ENCODE results near the gene ADAT3.
"Not testable (repeated sequence)": the region's sequence is repeated elsewhere in the genome, so short reads cannot be mapped to it uniquely, and the experiment has no call there.

Gene ADAT3

DNA sequence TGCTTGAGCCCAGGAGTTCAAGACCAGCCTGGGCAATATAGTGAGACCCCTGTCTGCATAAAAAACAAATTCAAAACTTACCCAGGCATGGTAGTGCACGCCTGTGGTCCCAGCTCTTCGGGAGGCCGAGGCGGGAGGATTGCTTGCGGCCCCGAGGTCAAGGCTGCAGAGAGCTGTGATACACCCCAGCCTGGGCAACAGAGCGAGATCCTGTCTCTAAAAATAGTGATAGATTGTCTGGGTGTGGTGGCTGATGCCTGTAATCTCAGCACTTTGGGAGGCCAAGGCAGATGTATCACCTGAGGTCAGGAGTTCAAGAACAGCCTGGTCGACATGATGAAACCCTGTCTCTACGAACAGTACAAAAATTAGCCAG is 37.9 kb upstream of the ADAT3 start:
- DNase-seq: no peak

DNA sequence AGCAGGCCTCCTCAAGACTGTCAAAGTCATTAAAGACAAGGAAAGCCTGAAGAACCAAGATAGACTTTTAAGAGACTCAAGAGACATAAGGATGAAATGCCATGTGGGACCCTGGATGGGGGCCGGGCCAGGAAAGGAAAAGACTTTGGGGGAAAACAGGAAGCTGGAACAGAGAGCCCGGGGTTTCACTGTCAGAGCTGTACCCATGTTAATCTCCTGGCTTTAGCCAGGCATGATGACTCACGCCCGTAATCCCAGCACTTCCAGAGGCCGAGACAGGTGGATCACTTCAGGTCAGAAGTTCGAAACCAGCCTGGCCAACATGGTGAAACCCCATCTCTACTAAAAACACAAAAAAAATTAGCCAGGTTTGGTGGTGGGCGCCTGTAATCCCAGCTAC is 36.2 kb upstream of the ADAT3 start:
- no peak for DNase-seq

GRCh38 chr19:1871140-1871597 is 34.0 kb upstream of the ADAT3 start:
- DNase-seq: no peak

DNA sequence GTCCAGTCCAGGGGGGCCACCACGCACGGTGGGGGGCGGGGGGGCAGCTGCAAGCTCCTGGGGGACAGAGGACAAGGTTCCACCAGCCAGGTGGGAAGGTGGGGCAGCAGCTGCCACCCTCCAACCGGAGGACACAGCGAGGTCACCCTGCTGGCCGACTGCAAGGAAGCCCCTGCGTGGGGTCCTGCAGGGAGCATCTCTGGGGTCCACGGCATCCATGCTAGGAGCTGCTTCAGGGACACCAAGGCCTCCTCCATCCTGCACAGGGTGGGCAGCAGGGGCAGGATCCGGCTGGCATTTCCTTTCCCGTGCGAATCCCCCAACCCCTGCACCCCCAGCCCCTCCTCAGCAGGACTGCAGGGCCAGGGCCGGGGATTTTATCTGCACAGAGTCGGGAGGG is 33.6 kb upstream of the ADAT3 start:
- DNase-seq: no peak

DNA sequence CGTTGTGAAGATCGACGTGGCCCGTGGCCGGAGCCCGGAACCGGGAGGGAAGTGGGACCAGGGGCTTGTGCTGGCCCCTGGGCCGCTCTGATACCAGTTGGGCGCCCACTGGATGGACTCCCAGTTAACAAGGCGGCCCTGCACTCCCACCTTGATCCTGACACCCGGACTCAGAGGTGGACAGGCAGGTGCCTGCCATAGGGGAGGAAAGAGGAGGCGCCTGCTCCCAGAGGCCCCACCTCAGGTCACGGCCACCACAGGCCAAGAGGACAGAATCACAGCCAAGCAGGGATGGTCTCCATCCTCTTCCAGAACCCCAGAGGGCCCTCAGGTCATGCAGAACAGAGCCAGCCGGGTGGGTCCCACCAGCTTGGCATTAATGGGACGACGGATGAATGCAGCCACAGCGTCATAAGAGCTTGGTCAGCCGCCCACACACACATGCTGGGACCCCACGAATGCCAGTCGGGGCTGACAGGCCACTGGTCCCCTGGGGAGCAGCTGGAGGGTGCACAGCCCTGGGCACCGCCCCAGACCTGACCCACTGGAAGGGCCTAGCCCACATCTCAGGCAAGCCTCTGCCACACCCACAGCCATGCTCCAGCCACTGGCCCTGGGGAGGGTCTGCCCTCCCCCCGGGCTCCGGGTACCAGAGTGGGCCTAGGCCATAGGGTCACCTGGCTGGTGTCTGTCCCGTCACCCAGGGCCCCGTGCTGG is 32.2 kb upstream of the ADAT3 start:
- DNase-seq: no peak

DNA sequence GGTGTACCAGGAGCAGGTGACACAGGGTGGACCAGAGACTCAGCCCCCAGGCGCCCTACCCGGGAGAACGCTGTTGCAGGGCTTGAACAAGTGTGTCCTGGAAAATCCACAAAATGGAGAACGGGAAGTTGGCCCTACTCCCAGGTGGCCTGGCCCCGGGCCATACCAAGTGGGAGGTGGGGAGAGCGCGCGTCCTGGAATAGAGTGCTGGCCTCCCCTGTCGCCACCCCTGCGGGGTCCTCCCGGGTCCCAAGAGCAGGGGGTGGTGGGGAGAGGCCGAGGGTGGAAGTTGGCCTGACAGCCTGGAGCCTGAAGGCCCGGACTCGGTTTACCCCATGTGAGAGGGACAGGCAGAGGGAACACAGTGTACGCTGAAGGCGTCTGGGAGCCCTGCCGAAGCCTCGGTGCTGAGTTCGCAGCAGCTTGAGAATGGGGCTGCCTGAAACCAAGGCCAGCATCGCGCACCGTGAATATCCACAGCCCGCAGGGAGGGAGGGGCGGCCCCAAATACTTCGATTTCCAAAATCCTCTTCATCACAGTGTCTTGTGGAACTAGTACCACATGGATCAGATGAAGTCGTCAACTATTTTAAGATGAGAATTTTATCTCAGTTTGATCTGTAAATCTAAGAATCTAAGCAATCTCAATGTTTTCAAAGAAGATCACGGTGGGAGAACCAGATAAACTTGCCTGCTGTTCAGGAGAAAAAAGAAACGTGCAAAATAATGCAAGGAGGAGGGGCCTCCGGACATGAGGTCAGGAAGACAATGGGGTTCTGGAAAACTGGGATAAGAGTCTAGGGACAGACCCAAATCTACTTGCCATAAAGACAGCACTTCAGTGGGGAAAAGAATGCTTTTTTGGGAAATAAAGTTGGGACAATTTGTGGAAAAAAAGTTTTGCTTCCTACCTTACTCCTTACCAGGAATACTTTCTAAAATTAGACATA is 31.4 kb upstream of the ADAT3 start:
- DNase-seq: no peak

DNA sequence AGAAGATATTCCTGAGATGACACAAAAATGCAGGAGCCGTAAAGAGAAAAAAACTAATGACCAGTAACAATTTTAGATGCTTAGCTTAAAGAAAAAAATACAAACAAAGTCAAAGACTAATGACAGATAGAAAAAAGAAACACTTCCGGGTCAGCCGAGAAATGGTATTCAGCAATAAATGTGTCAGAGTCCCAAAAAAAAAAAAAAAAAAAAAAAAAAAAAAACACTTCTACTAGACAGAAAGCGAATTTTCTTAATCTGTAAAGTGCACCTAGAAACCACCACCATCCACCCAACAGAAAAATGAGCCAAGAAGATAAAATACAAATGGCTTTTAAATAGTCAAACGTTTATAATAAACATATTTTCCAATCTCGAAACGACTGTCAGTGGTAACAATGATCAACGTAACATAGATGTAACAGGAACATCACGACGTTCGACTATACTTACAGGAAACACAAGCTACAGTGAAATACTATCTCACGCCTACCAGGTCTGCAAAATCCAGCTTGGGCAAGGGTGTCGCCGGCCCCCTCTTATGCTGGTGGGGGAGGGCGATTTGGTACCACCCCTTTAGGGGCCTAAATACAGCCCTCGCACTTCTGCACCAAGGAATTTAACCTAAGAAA is 30.5 kb upstream of the ADAT3 start:
- no peak for DNase-seq

- DNase-seq: not testable (repeated sequence)
Observed at GRCh38 chr19:1875265-1875645, 29.9 kb upstream of the ADAT3 start.

DNA sequence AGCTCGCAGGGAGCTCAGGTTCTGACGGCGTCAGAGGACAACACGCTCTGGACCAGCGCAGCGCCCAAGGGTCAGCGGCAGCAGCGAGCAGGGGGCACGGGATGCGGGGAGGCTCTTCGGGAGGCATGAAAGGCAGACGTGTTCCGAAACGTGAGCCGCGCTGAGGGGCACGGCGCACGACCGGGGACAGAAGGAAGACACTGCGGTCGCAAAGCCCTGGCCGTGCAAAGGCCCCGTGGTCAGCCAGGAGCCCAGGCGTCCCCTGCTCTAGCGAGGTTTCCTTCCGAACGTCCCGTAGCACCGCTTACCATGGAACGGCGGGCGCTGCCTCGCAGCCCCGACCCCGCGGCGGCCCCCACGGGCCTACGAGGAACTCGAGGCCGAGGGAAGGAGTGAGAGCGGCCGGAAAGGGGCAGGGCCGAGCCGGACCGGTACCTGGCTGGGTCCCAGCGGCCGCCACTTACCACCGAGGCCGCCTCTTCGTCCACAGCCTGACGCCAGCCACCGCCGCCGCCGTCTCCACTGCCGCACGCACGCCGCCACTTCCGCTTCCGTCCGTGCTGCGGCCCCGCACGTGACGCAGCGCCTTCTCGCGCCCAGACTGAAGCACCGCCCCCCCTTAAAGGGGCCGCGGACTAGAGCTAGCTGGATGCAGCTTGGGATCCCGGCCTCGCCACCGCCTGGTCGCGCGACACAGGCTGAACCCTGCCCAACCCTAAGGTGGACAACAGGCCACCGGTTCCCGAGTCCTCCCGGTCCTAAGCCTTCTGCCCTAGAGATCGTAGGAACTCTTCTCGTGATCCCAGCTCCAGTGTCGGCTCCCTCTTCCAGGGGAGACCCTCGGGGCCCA is 29.3 kb upstream of the ADAT3 start:
- peak; percentile 91 for DNase-seq

- not testable (repeated sequence) for DNase-seq
Observed at GRCh38 chr19:1876496-1877279, 28.5 kb upstream of the ADAT3 start.

GRCh38 chr19:1877280-1877660 is 27.9 kb upstream of the ADAT3 start:
- DNase-seq: not testable (repeated sequence)

- not testable (repeated sequence) for DNase-seq
Observed at GRCh38 chr19:1878583-1878982, 26.6 kb upstream of the ADAT3 start.

- DNase-seq: not testable (repeated sequence)
Observed at GRCh38 chr19:1879982-1880381, 25.2 kb upstream of the ADAT3 start.

DNA sequence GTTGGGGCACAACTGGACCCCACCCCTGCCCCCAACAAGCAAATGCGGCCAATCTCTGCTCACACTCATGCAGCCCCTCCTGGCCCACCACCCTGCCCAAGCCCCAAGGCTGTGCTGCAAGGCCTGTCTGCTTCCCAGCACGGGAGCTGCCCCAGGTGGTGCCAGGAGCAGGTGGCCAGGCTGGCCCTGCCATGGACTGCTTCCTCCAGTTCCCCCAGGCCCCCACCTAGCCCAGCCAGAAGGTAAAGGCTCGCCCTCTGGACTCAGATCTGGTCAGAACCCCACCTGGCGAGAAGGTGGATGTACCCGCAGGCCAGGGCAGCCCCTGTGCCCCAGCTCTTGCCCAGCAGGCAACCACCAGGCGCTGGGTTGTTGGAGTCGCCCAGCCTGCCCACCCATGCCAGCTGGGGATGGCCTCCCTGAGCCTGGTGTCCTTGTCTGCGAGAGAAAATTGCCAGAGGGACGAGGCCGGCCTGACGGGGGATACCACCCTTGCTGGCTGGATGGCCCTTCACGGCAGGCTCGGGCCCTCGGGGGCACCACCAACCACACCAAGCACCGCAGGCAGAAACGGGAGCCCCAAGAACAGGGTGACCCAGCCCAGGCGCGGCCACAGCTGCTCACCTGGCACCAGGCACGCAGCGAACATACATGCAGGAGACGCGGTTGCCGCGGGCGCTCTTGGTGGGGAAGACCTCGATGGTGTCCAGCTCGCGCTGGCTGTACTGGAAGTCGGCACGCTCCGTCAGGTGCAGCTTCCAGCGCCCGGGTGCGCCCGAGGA is 24.4 kb upstream of the ADAT3 start:
- DNase-seq: no peak

DNA sequence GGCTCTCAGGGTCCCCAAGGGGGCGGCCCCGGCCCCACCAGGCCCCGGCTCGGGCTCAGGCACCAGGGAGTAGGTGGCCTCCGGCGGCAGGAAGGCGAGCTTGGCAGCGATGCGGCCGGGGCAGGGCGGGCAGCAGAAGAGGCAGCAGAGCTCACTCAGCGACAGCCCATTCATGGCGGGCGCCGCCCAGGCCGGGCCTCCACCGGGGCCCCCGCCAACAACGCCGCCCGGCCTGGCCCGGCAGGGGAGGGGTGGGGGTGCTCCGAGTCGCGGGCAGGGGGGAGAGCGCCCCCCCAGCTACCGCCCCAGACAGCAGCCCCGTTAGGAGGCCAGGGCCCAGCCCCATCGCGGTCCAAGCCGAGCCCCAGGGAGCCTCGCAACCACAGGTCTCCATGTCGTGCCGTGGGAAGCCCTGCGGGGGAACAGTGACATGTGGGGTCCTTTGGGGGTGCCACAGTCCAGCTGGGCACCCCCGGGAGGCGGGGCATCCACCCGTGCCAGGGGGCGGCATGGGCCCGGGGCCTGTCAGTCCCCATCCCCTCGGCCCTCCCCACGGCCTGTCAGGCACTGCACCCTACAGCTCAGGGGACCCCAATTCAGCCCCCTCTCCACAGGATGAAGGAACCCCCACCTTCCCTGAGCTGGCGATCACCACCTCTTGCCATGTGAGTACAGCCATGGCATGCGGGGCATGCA is 23.7 kb upstream of the ADAT3 start:
- DNase-seq: not testable (repeated sequence)

- peak; percentile 70 for DNase-seq
Observed at GRCh38 chr19:1882089-1882785, 23.0 kb upstream of the ADAT3 start.

GRCh38 chr19:1882786-1883692 is 22.2 kb upstream of the ADAT3 start:
- no peak for DNase-seq

GRCh38 chr19:1883784-1884183 is 21.4 kb upstream of the ADAT3 start:
- DNase-seq: no peak
